OCI-LY3 (cell line): Measurements from ENCODE around the gene LGALS7B.

Experiments used
- H2AFZ ChIP-seq: fragments of 200-600, 300-600 bp; shearing (Covaris generic); 2 replicates; pipeline ENCODE4 v1.6.0; 2014; ENCODE audit warnings: antibody characterized with exemption, low read depth, low read length
- H3K27ac ChIP-seq: fragments of 200-600, 300-600 bp; sonication (generic); 2 replicates; pipeline ENCODE4 v1.5.1; 2014; ENCODE audit warnings: mild to moderate bottlenecking, low read length, moderate library complexity, mixed read lengths
- H3K27me3 ChIP-seq: fragments of 200-600, 300-600 bp; sonication (generic); 2 replicates; pipeline ENCODE4 v1.6.1; 2014; ENCODE audit warnings: low read depth, low read length, mixed read lengths
- H3K36me3 ChIP-seq: fragments of 200-600, 300-600 bp; sonication (generic); replicated peaks from 2 replicates; pipeline ENCODE3; 2014; ENCODE audit warnings: low read depth, low read length, mixed read lengths
- H3K4me1 ChIP-seq: fragments of 300-600, 200-600 bp; sonication (generic); 2 replicates; pipeline ENCODE4 v1.6.1; 2014; ENCODE audit warnings: low read length, mixed read lengths
- H3K4me2 ChIP-seq: fragments of 200-600, 300-600 bp; sonication (generic); 2 replicates; pipeline ENCODE4 v1.6.1; 2014; ENCODE audit warnings: low read length, mixed read lengths
- H3K4me3 ChIP-seq: fragments of 300-600, 200-600 bp; sonication (generic); 2 replicates; pipeline ENCODE4 v1.5.1; 2014; ENCODE audit warnings: antibody characterized with exemption, mild to moderate bottlenecking, low read length, moderate library complexity
- H3K79me2 ChIP-seq: fragments of 300-600, 200-600 bp; shearing (Covaris generic); 2 replicates; pipeline ENCODE4 v1.6.1; 2014; ENCODE audit warnings: mild to moderate bottlenecking, low read length, mixed read lengths
- H3K9ac ChIP-seq: fragments of 300-600, 200-600 bp; shearing (Covaris generic); 2 replicates; pipeline ENCODE4 v1.6.0; 2014; ENCODE audit warnings: mild to moderate bottlenecking, low read length, moderate library complexity
- H3K9me3 ChIP-seq: fragments of 200-600, 300-600 bp; shearing (Covaris generic); 2 replicates; pipeline ENCODE4 v1.6.1; 2014; ENCODE audit warnings: low read length, mixed read lengths; ENCODE audit not compliant: insufficient read depth
- H4K20me1 ChIP-seq: fragments of 200-600, 300-600 bp; sonication (generic); 2 replicates; pipeline ENCODE4 v1.6.1; 2016; ENCODE audit warnings: low read length, mixed read lengths; ENCODE audit not compliant: insufficient read depth
- EZH2phosphoT487 ChIP-seq: fragments of 200-600 bp; shearing (Covaris generic); IDR thresholded peaks from 2 replicates; pipeline ENCODE4 v1.6.1; 2018; ENCODE audit warnings: antibody characterized with exemption, mixed run types, low read depth
- TF ChIP-seq, protein P1 (sequence below): fragments of 200-600, 300-600 bp; sonication (generic); IDR thresholded peaks from 2 replicates; pipeline ENCODE4 v1.5.1; 2014; ENCODE audit warnings: antibody characterized with exemption, low read length, low read depth

The LGALS7B gene

DNA sequence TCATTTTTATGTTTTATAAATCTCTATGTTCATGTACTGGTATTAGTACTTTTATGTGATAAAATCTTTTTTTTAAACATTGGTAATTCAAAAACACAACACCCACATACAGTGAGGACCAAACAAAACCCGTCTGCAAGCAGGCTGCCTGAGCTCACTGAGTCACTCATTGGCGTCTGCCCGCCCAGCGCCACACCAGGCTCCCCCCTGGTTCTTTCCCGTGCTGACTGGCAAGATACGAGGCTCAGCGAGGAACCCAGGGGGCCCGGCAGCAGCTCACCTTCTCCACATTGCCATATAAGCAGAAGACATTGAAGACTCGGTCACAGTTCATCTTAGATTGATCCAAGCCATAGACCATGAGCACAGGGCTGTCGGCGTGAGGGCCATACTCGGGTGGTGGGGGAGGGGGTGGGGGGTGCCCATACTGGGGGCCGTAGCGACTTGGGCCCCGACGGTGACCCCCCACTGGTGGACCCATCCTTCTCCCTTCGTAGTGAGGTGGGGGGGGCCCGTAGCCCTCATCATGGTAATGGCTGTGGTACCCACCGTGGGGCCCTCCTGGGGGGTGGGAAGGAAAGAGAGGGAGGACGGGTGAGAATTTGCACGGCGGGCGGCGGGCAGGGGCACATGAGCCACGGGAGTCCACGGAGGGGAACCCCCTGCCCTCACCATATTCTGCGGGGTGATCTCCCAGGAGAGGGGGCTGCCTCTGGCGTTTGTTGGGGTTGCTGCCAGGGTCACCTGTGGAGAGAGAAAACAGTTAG is 51.0 kb downstream of the LGALS7B start:
- H3K36me3 ChIP-seq = peaks cover 91% of the 10 kb centered on the region
- no peak overlapping the region for H2AFZ ChIP-seq
- H3K27ac ChIP-seq = no peak overlapping the region
- TF ChIP-seq, protein P1, sequence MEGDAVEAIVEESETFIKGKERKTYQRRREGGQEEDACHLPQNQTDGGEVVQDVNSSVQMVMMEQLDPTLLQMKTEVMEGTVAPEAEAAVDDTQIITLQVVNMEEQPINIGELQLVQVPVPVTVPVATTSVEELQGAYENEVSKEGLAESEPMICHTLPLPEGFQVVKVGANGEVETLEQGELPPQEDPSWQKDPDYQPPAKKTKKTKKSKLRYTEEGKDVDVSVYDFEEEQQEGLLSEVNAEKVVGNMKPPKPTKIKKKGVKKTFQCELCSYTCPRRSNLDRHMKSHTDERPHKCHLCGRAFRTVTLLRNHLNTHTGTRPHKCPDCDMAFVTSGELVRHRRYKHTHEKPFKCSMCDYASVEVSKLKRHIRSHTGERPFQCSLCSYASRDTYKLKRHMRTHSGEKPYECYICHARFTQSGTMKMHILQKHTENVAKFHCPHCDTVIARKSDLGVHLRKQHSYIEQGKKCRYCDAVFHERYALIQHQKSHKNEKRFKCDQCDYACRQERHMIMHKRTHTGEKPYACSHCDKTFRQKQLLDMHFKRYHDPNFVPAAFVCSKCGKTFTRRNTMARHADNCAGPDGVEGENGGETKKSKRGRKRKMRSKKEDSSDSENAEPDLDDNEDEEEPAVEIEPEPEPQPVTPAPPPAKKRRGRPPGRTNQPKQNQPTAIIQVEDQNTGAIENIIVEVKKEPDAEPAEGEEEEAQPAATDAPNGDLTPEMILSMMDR = no peak
- TF ChIP-seq EZH2phosphoT487 = no peak
- no peak overlapping the region for H3K4me3 ChIP-seq
- H3K9ac ChIP-seq = no peak overlapping the region
- no peak overlapping the region for H3K4me2 ChIP-seq
- H3K27me3 ChIP-seq = no peaks in the 10 kb centered on the region
- H4K20me1 ChIP-seq = peaks cover 59% of the 10 kb centered on the region
- H3K79me2 ChIP-seq = peaks cover 43% of the 10 kb centered on the region
- H3K9me3 ChIP-seq = no peaks in the 10 kb centered on the region
- H3K4me1 ChIP-seq = no peaks in the 10 kb centered on the region

DNA sequence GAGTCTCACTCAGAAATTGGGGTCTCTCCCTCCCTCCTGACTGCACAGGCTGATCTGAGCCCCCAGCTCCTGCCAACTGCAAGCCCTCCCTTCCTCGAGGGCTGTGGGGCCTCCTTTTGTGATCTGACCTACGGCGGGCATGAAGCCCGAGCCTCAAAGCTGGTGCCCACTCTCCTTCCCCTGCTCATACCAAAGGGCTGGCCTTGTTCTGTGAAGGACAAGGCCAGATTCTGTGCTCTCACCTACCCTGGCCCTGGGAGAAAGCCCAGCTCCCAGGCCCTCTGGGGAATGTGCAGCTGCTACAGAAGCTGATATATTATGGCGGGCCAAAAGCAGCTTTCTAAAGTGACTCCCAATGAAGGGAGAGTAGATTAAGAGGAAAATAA is 51.6 kb downstream of the LGALS7B start:
- Histone ChIP-seq H4K20me1 (peaks cover 62% of the 10 kb centered on the region), H3K9ac (no peak overlapping the region), H3K79me2 (peaks cover 49% of the 10 kb centered on the region), H3K36me3 (peaks cover 92% of the 10 kb centered on the region), H3K27me3 (no peaks in the 10 kb centered on the region), H2AFZ (no peak overlapping the region), H3K4me1 (no peaks in the 10 kb centered on the region), H3K27ac (no peak overlapping the region), H3K4me2 (no peak overlapping the region), H3K9me3 (no peaks in the 10 kb centered on the region), H3K4me3 (no peak overlapping the region)
- TF ChIP-seq EZH2phosphoT487 = no peak
- TF ChIP-seq, protein P1 = no peak
